HEK293 (cell line): ENCODE data around the gene LRFN3.

Experiments used
- CTCF ChIA-PET: fragments of 350-600 bp; formaldehyde crosslinking; extraction: SDS; loops from one replicate; lab custom pipeline; 2021; ENCODE audit warnings: antibody characterized with exemption; lab: Yijun Ruan, JAX
- POLR2A ChIA-PET: fragments of 300-600 bp; formaldehyde crosslinking; extraction: SDS; loops from one replicate; lab custom pipeline; 2020; ENCODE audit warnings: antibody characterized with exemption, inconsistent platforms; lab: Yijun Ruan, JAX
- H3K27ac ChIP-seq: fragments of 200-500 bp; sonication (Bioruptor generic); 2 replicates; pipeline ENCODE4 v1.5.1; 2014; ENCODE audit warnings: low read depth, low read length, control low read depth, inconsistent platforms; ENCODE audit errors: extremely low read depth
- H3K36me3 ChIP-seq, 2 experiments: fragments of 200-500 bp in 1 of 2; sonication (Bioruptor generic) in 1 of 2; 1 replicate in 1 of 2; 2 replicates in 1 of 2; pipeline ENCODE4 v1.5.1; 2014 to 2017; ENCODE audit warnings: inconsistent platforms in 2 of 2, low read length in 2 of 2; ENCODE audit not compliant: control insufficient read depth in 2 of 2, insufficient read depth in 1 of 2
- H3K4me1 ChIP-seq: fragments of 200-500 bp; sonication (Bioruptor generic); 2 replicates; pipeline ENCODE4 v1.5.1; 2014; ENCODE audit warnings: mild to moderate bottlenecking, low read length, inconsistent platforms; ENCODE audit not compliant: control insufficient read depth, insufficient read depth
- H3K4me3 ChIP-seq: 2 replicates; pipeline ENCODE4 v1.5.1; 2011; ENCODE audit warnings: low read depth, mild to moderate bottlenecking, control low read depth, low read length, moderate library complexity
- H3K9me3 ChIP-seq: fragments of 200-500 bp; sonication (Bioruptor generic); 2 replicates; pipeline ENCODE4 v1.5.1; 2014; ENCODE audit warnings: low read depth, low read length, inconsistent platforms; ENCODE audit not compliant: control insufficient read depth, insufficient read depth
- HOXD13 ChIP-seq: sonication (generic); formaldehyde crosslinking; IDR thresholded peaks from 2 replicates; pipeline ENCODE4 v1.8.0; 2022; ENCODE audit warnings: missing genetic modification reagents, borderline replicate concordance
- REPIN1 ChIP-seq: fragments of 450-650 bp; formaldehyde crosslinking; IDR thresholded peaks from 2 replicates; pipeline ENCODE4 v1.5.1; 2017; ENCODE audit warnings: missing biosample characterization, missing genetic modification characterization, low read depth
- REST ChIP-seq: fragments of 450-650 bp; formaldehyde crosslinking; IDR thresholded peaks from 2 replicates; pipeline ENCODE4 v1.5.1; 2016; ENCODE audit warnings: missing biosample characterization, missing genetic modification characterization
- SALL2 ChIP-seq: fragments of 450-650 bp; formaldehyde crosslinking; IDR thresholded peaks from 2 replicates; pipeline ENCODE4 v1.5.0; 2017; ENCODE audit warnings: missing biosample characterization, mild to moderate bottlenecking, missing genetic modification characterization, borderline replicate concordance
- SP3 ChIP-seq: fragments of 450-650 bp; formaldehyde crosslinking; IDR thresholded peaks from 2 replicates; pipeline ENCODE4 v1.5.1; 2016; ENCODE audit warnings: missing biosample characterization, missing genetic modification characterization
- WT1 ChIP-seq: fragments of 450-650 bp; formaldehyde crosslinking; IDR thresholded peaks from 2 replicates; pipeline ENCODE4 v1.5.1; 2016; ENCODE audit warnings: missing biosample characterization, missing genetic modification characterization
- ZBTB20 ChIP-seq: fragments of 450-650 bp; formaldehyde crosslinking; IDR thresholded peaks from 2 replicates; pipeline ENCODE4 v1.5.1; 2016; ENCODE audit warnings: missing biosample characterization, missing genetic modification characterization
- ZBTB21 ChIP-seq: fragments of 450-650 bp; formaldehyde crosslinking; IDR thresholded peaks from 2 replicates; pipeline ENCODE4 v1.5.1; 2017; ENCODE audit warnings: missing biosample characterization, missing genetic modification characterization
- ZBTB48 ChIP-seq: fragments of 450-650 bp; formaldehyde crosslinking; IDR thresholded peaks from 2 replicates; pipeline ENCODE4 v1.5.1; 2016; ENCODE audit warnings: missing biosample characterization, missing genetic modification characterization
- ZNF138 ChIP-seq: fragments of 450-650 bp; formaldehyde crosslinking; IDR thresholded peaks from 2 replicates; pipeline ENCODE4 v1.5.1; 2016; ENCODE audit warnings: missing biosample characterization, missing genetic modification characterization, borderline replicate concordance
- ZNF148 ChIP-seq: fragments of 450-650 bp; formaldehyde crosslinking; IDR thresholded peaks from 2 replicates; pipeline ENCODE4 v1.5.0; 2017; ENCODE audit warnings: missing biosample characterization, missing genetic modification characterization, borderline replicate concordance
- ZNF175 ChIP-seq: fragments of 450-650 bp; formaldehyde crosslinking; IDR thresholded peaks from 2 replicates; pipeline ENCODE4 v1.5.1; 2016; ENCODE audit warnings: missing biosample characterization, missing genetic modification characterization
- ZNF202 ChIP-seq: fragments of 450-650 bp; formaldehyde crosslinking; IDR thresholded peaks from 2 replicates; pipeline ENCODE4 v1.5.1; 2016; ENCODE audit warnings: missing biosample characterization, missing genetic modification characterization, borderline replicate concordance
- ZNF223 ChIP-seq: fragments of 450-650 bp; formaldehyde crosslinking; IDR thresholded peaks from 2 replicates; pipeline ENCODE4 v1.5.1; 2016; ENCODE audit warnings: missing biosample characterization, missing genetic modification characterization
- ZNF26 ChIP-seq: fragments of 450-650 bp; formaldehyde crosslinking; IDR thresholded peaks from 2 replicates; pipeline ENCODE4 v1.5.1; 2016; ENCODE audit warnings: missing biosample characterization, missing genetic modification characterization
- ZNF311 ChIP-seq: fragments of 450-650 bp; formaldehyde crosslinking; IDR thresholded peaks from 2 replicates; pipeline ENCODE4 v1.5.1; 2017; ENCODE audit warnings: missing biosample characterization, missing genetic modification characterization, borderline replicate concordance
- ZNF350 ChIP-seq: fragments of 450-650 bp; formaldehyde crosslinking; IDR thresholded peaks from 2 replicates; pipeline ENCODE4 v1.5.0; 2017; ENCODE audit warnings: missing biosample characterization, mild to moderate bottlenecking, missing genetic modification characterization
- ZNF37A ChIP-seq: fragments of 450-650 bp; IDR thresholded peaks from 2 replicates; pipeline ENCODE4 v1.5.1; 2018; ENCODE audit warnings: missing biosample characterization, missing genetic modification characterization
- ZNF398 ChIP-seq: fragments of 450-650 bp; formaldehyde crosslinking; IDR thresholded peaks from 2 replicates; pipeline ENCODE4 v1.5.1; 2017; ENCODE audit warnings: missing biosample characterization, missing genetic modification characterization
- ZNF416 ChIP-seq: fragments of 450-650 bp; formaldehyde crosslinking; IDR thresholded peaks from 2 replicates; pipeline ENCODE4 v1.5.1; 2016; ENCODE audit warnings: missing biosample characterization, missing genetic modification characterization
- ZNF48 ChIP-seq: fragments of 450-650 bp; formaldehyde crosslinking; IDR thresholded peaks from 2 replicates; pipeline ENCODE4 v1.5.1; 2016; ENCODE audit warnings: missing biosample characterization, missing genetic modification characterization
- ZNF530 ChIP-seq: fragments of 450-650 bp; formaldehyde crosslinking; IDR thresholded peaks from 2 replicates; pipeline ENCODE4 v1.5.1; 2016; ENCODE audit warnings: low read depth, missing biosample characterization, missing genetic modification characterization
- ZNF555 ChIP-seq: fragments of 450-650 bp; formaldehyde crosslinking; conservative IDR thresholded peaks from 2 replicates; pipeline ENCODE4 v1.5.1; 2017; ENCODE audit warnings: missing biosample characterization, mild to moderate bottlenecking, missing genetic modification characterization, inconsistent platforms
- ZNF585B ChIP-seq: fragments of 450-650 bp; formaldehyde crosslinking; IDR thresholded peaks from 2 replicates; pipeline ENCODE4 v1.5.1; 2016; ENCODE audit warnings: missing biosample characterization, missing genetic modification characterization
- ZNF658 ChIP-seq: fragments of 450-650 bp; formaldehyde crosslinking; IDR thresholded peaks from 2 replicates; pipeline ENCODE4; 2016; ENCODE audit warnings: missing biosample characterization, missing genetic modification characterization
- ZNF792 ChIP-seq: fragments of 450-650 bp; formaldehyde crosslinking; IDR thresholded peaks from 2 replicates; pipeline ENCODE4 v1.5.1; 2016; ENCODE audit warnings: missing biosample characterization, missing genetic modification characterization

Gene LRFN3

GRCh38 chr19:35898499-35898809 is 37.7 kb upstream of the LRFN3 start:
- Histone ChIP-seq H3K4me3 (no peak overlapping the region), H3K4me1 (peaks cover 12% of the 10 kb centered on the region), H3K36me3 (peaks cover 41 to 45% of the 10 kb centered on the region in 2 experiments), H3K9me3 (no peaks in the 10 kb centered on the region), H3K27ac (no peak overlapping the region)
- ChIA-PET POLR2A (no interaction called here), CTCF (interaction anchor here (0.6 to 0.9 kb wide), 2 partner anchors 14 to 240 kb away, joined by 3 to 4 read pairs; no protein-coding TSS in a partner anchor)
- TF ChIP-seq REPIN1 (tag by site-specific recombination), result no peak
- TF ChIP-seq ZNF26 (tag by site-specific recombination), result no peak
- no peak for TF ChIP-seq ZNF398
- no peak for TF ChIP-seq ZNF37A
- TF ChIP-seq ZBTB48 (tag by site-specific recombination), result no peak
- TF ChIP-seq ZNF223 (tag by site-specific recombination), result no peak
- TF ChIP-seq ZNF202, result no peak
- no peak for TF ChIP-seq ZNF792
- TF ChIP-seq ZNF658 (tag by site-specific recombination), result no peak
- TF ChIP-seq ZNF530, result no peak
- TF ChIP-seq WT1 (tag by site-specific recombination), result no peak
- TF ChIP-seq ZNF48, result no peak
- no peak for TF ChIP-seq ZNF138 (tag by site-specific recombination)
- no peak for TF ChIP-seq ZNF311 (tag by site-specific recombination)

- CTCF ChIA-PET, result interaction anchor here (1.4 kb wide), 1 partner anchor 32 kb away, joined by 8 read pairs; no protein-coding TSS in a partner anchor
- H3K4me1 ChIP-seq, result peaks cover 14% of the 10 kb centered on the region
- TF ChIP-seq HOXD13 (CRISPR knock-in tag) (no peak), ZBTB20 (tag by site-specific recombination) (peak; percentile 91), REST (tag by site-specific recombination) (peak; percentile 71; the same call in 1 of the 2 replicates), ZBTB21 (tag by site-specific recombination) (peak; percentile 90), ZNF148 (tag by site-specific recombination) (no peak), ZNF555 (tag by site-specific recombination) (no peak), ZNF350 (tag by site-specific recombination) (no peak), SP3 (tag by site-specific recombination) (peak; percentile 87), ZNF416 (no peak), SALL2 (tag by site-specific recombination) (no peak), ZNF175 (tag by site-specific recombination) (no peak), ZNF585B (tag by site-specific recombination) (no peak)
These were observed 36.5 kb upstream of the LRFN3 start for GRCh38 chr19:35899547-35900214.

More at GRCh38 chr19:35899547-35900214, 36.5 kb upstream of the LRFN3 start:
- Histone ChIP-seq H3K27ac (peak overlapping the region; percentile 94), H3K9me3 (no peaks in the 10 kb centered on the region), H3K4me3 (peak overlapping the region; percentile 61), H3K36me3 (peaks cover 33 to 34% of the 10 kb centered on the region in 2 experiments)
- POLR2A ChIA-PET, result interaction anchor here (0.6 to 1.6 kb wide), 4 partner anchors 12 to 256 kb away, joined by 3 to 6 read pairs (median 5); no protein-coding TSS in a partner anchor
